ENCODE results near the gene PIGH. TPM values are rescaled to one million over a fixed set of nuclear protein-coding genes. Genes with fewer than 3 reads are reported as not detected.

Gene PIGH
- total RNA-seq, 1 experiment from 2014 or later = 41.4 TPM

- in situ Hi-C loops (cut with HindIII; ENCODE audit: low sequenced_read_pairs) = no loop called here
- peak; percentile 86 for DNase-seq (ENCODE audit: low spot score)
Measured at GRCh38 chr14:67577909-67578749, 21.9 kb downstream of the PIGH start.

GRCh38 chr14:67577181-67577808 lies 22.8 kb downstream of the PIGH start:
- DNase-seq (ENCODE audit: low spot score) = no peak
- in situ Hi-C loops (cut with HindIII; ENCODE audit: low sequenced_read_pairs) = no loop called here

DNA sequence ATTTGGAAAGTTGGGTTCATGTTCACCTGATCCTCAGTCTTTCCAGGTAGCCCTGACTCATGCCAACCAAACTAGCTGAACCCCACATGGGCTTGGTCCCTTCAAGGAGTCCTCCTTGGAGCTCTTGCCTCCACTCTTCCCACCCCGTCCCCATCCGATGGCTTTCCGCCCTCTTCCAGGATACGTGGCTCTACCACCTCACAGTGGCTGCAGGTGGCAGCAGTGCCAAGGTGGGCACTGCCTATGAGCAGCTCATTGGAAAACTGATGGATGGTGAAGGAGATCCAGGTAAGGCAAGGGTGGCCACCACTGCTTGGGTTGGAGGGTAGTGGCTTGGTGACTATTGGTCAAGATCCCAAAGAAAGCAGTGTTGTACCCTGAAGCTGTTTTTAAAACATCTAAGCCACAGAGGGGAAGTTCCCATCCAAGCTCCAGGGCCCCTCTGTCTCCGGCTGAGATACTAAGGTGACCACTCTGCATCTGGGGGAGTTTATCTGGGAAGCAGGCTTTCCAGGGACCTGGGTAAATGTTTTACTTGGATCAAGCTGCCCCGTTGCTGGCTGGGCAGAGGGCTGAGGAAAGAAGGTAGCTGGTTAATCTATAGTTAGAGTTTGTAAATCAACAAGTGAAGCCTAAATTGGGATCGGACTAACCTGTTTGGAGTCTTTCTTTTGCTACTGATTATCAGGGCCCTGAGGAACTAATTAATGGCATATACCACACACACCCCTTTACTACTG lies 23.7 kb downstream of the PIGH start:
- DNase-seq (ENCODE audit: low spot score) = no peak
- in situ Hi-C loops (cut with HindIII; ENCODE audit: low sequenced_read_pairs) = no loop called here

DNA sequence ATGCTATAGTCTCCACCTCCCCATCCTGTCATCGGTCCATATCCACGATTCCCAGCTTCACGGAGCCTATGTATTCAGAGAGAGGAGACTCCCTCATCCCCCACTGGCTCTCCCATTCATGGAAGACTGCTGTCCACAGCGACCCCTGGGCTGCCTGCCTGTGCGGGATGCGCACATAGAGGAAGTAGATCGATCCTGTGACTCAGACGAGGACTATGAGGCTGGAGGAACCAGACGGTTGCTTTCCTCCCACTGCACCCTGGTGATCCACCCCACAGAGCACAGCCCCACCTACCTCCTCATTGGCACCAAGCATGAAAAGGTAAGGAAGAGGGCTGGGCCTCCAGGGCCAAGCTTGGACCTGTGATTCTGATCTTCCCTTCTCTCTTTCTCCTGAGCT lies 24.4 kb downstream of the PIGH start:
- DNase-seq (ENCODE audit: low spot score) = no peak
- in situ Hi-C loops (cut with HindIII; ENCODE audit: low sequenced_read_pairs) = no loop called here

GRCh38 chr14:67574806-67575205 lies 25.3 kb downstream of the PIGH start:
- in situ Hi-C loops (cut with HindIII; ENCODE audit: low sequenced_read_pairs) = no loop called here

GRCh38 chr14:67574156-67574555 lies 25.9 kb downstream of the PIGH start:
- in situ Hi-C loops (cut with HindIII; ENCODE audit: low sequenced_read_pairs) = no loop called here
- DNase-seq (ENCODE audit: low spot score) = no peak

More at GRCh38 chr14:67574806-67575205, 25.3 kb downstream of the PIGH start:
- no peak for DNase-seq (ENCODE audit: low spot score)

GRCh38 chr14:67573228-67574010 lies 26.6 kb downstream of the PIGH start:
- in situ Hi-C loops (cut with HindIII; ENCODE audit: low sequenced_read_pairs) = no loop called here
- no peak for DNase-seq (ENCODE audit: low spot score)

DNA sequence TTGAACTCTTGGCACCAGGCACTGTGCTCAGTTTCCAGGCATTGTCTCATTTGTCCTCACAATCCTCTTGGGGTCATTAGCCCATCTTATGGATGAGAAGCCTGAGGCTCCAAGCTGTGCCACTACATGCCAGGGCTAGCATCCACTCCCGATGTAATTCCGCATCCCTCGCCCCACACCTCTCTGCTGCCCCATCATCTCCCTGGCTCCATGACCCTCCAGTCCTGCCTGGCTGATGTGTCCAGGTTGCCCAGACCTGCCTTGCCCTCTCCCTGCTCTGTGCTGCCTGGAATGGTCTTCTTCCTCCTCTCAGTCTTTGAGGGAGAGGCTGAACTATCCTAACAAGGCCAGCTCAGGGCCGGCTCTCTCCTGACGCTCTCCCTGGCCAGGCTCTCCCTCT lies 27.5 kb downstream of the PIGH start:
- in situ Hi-C loops (cut with HindIII; ENCODE audit: low sequenced_read_pairs) = no loop called here
- DNase-seq (ENCODE audit: low spot score) = no peak

DNA sequence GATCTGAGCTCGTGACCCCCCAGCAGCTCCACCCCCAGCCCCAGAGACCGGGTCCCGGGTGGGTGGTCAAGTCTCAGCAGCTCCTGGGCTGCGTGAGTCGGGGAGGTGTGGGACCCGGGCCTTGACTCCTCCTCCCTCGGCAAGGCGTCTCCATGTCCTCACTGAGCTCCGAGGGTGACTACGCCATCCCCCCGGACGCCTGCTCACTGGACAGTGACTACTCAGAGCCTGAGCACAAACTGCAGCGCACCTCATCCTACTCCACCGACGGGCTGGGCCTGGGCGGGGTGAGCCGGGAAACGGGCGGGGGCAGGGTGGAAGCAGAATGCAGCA lies 28.1 kb downstream of the PIGH start:
- in situ Hi-C loops (cut with HindIII; ENCODE audit: low sequenced_read_pairs) = no loop called here
- DNase-seq (ENCODE audit: low spot score) = no peak

GRCh38 chr14:67571275-67571990 lies 28.6 kb downstream of the PIGH start:
- in situ Hi-C loops (cut with HindIII; ENCODE audit: low sequenced_read_pairs) = no loop called here

GRCh38 chr14:67570453-67570852 lies 29.6 kb downstream of the PIGH start:
- no peak for DNase-seq (ENCODE audit: low spot score)
- in situ Hi-C loops (cut with HindIII; ENCODE audit: low sequenced_read_pairs) = no loop called here

More at GRCh38 chr14:67571275-67571990, 28.6 kb downstream of the PIGH start:
- peak; percentile 76 for DNase-seq (ENCODE audit: low spot score)

DNA sequence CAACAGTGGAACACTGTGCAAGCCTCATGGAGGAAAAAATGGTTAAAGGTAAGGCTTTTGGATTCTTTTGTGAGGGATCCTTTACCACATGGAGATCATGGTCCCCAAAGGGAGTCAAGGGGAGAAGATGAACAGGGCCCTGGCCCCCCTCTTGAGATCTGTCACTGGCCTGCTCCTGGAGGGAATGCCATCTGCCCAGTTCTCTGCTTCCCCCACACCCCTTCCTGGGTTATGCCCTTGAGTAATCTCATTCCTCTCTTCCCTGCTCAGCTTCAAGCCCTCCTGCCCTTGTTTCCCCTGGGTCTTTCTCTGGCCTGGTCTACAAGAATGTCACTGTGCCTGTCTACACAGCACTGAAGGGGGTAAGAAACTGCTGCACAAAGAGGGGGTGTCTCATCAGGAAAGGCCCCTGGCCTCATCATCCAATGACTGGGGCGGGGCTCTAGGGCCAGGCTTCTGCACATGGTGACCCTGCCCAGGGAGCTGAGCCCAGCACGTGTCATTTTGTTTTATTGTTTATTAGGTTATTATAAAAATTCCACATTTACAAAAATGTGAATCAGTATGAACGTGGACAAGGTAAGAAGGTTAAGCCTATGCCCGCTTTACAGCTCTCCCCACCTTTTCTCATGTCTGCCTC lies 30.3 kb downstream of the PIGH start:
- in situ Hi-C loops (cut with HindIII; ENCODE audit: low sequenced_read_pairs) = no loop called here
- no peak for DNase-seq (ENCODE audit: low spot score)

- in situ Hi-C loops (cut with HindIII; ENCODE audit: low sequenced_read_pairs) = no loop called here
- no peak for DNase-seq (ENCODE audit: low spot score)
Measured at GRCh38 chr14:67569011-67569650, 30.9 kb downstream of the PIGH start.

DNA sequence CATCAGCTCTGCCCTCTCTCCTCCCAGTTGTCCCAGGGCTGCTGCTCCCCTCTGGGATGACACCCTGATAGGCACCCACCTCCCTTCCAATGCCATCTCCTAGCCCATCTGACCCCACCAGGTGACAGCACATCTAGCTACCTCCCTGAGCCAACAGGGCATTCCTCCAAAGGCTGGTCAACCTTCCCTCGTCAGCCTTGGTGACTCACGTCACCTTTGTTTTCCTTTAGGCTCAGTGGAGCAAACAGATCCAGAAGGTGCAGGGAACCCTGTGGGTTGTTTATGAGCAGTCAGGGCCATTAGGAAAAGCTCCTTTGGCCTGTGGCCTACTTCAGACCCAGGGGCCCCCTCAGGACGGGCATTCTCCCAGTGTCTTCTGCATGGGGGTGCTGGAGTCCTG lies 32.4 kb downstream of the PIGH start:
- peak; percentile 43 for DNase-seq (ENCODE audit: low spot score)
- in situ Hi-C loops (cut with HindIII; ENCODE audit: low sequenced_read_pairs) = no loop called here

DNA sequence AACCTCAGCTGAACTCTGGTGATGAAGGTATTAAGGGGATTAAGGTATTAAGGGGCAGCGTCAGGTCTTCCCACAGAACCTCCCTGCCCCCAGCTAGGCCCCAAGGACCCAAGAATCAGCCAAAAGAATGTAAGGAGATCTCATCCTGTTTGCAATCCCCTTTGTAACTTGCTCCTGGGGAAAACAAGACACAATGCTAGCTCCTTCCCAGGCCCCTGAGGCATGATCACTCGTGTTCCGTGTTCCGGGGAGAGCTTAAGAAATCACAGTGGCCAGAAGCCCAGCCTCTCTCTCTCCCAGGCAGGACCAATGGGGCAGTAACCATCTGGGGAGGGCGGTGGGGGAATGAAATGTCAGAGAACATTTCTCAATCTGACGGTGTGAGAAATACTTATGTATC lies 33.2 kb downstream of the PIGH start:
- DNase-seq (ENCODE audit: low spot score) = no peak
- in situ Hi-C loops (cut with HindIII; ENCODE audit: low sequenced_read_pairs) = no loop called here

GRCh38 chr14:67564236-67564635 lies 35.8 kb downstream of the PIGH start:
- DNase-seq (ENCODE audit: low spot score) = no peak
- in situ Hi-C loops (cut with HindIII; ENCODE audit: low sequenced_read_pairs) = no loop called here

DNA sequence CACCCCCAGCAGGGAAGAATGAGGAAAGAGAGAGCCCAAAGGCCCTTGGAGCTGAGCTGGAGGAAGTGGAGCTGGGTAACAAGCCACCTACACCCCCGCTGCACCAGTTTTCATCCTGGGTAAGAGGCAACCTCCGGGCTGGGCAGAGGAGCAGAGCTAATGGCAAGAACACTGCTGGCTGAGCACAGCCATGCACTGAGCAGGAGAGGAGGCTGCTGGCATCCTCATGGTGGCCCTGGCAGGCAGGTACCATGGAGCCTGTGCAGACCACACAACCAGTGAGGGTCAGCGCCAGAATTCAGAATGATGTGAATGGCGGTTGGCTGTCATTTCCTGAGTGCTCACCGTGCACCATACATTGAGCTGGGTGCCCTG lies 37.3 kb downstream of the PIGH start:
- no peak for DNase-seq (ENCODE audit: low spot score)
- in situ Hi-C loops (cut with HindIII; ENCODE audit: low sequenced_read_pairs) = no loop called here

Measured in G401 (cell line).